ENCODE results near the gene RAB18. TPM values are rescaled to one million over a fixed set of nuclear protein-coding genes. Genes with fewer than 3 reads are reported as not detected.

Gene RAB18
- total and polyA plus RNA-seq, 9 of the 15 experiments (the other 6 are each of a cell fraction or from before 2014, with no cell fraction given) = 10.5 to 46.3 (median 32.5) TPM

DNA sequence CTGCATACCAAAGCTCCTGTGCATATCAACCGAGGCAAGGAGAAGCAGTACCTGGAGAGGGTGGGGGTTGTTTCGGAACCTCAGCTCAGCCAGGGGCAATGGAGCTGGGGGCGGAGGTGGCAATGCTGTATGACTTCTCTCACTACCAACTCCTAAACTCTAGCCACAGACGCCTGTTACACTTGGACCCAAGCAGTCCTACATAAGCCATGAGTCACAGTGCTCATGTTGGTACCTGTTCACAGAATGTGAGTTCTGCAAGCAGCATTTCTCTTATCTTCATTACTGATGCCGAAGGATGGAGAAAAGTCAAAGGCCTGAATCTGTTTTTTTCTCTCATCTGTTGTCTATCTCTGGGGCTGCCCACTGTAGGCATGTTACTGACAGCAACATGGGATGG, 3.2 kb upstream of the RAB18 start:
- Histone ChIP-seq H2AFZ (ENCODE audit: low read depth, low read length) (no peak overlapping the region), H3K27ac (ENCODE audit: extremely low read depth, low read depth, low read length) (no peak overlapping the region), H3K9me1 (ENCODE audit: control insufficient read depth, insufficient read depth, low read length) (no peaks in the 10 kb centered on the region), H3K27me3 (ENCODE audit: control insufficient read depth in 2 of 2, insufficient read depth in 2 of 2, low read length in 2 of 2) (no peaks in the 10 kb centered on the region), H3K36me3 (ENCODE audit: control insufficient read depth, insufficient read depth, low read length) (no peaks in the 10 kb centered on the region), H4K20me1 (replicated peaks; ENCODE audit: control insufficient read depth, insufficient read depth, low read length) (0 out of 2 replicates have a peak, but pooled peaks cover 2% of the 10 kb centered on the region), H3K4me3 (no peak overlapping the region), H3K4me2 (ENCODE audit: insufficient read depth, low read length) (no peak overlapping the region), H3K79me2 (ENCODE audit: control insufficient read depth, insufficient read depth, low read length) (peaks cover 18% of the 10 kb centered on the region), H3K9ac (ENCODE audit: insufficient read depth in 1 of 2, low read depth in 2 of 2, low read length in 2 of 2) (no peak overlapping the region), H3K4me1 (replicated peaks in 1 of 2; ENCODE audit: control insufficient read depth in 2 of 2, insufficient read depth in 2 of 2, low read length in 2 of 2) (peaks cover 3 to 9% of the 10 kb centered on the region in 2 experiments; a peak in 3 of 5 replicates), H3K9me3 (replicated peaks; ENCODE audit: control insufficient read depth, insufficient read depth, low read depth, low read length) (no peaks in the 10 kb centered on the region; the same call in 1 of the 2 replicates)
- 39% methylated on average over 5 of the region's 5 CpGs for WGBS (ENCODE audit: insufficient coverage, low coverage, missing lambda C conversion rate)
- ATAC-seq (no peak), DNase-seq (ENCODE audit: extremely low read depth in 1 of 4, low spot score in 3 of 4) (no peak), FAIRE-seq (no peak)
- no TSS peak for BruUV-seq (replicated peaks)
- intact Hi-C loops (cut with micrococcal nuclease) = no loop called here
- TF ChIP-seq SAFB2 (IDR thresholded peaks at IDR 0.05; ENCODE audit: borderline replicate concordance, low read depth, low read length, severe bottlenecking) = no peak
- no peak for TF ChIP-seq HDAC8 (tag; IDR thresholded peaks at IDR 0.05)
- no peak for TF ChIP-seq MBD2 (IDR thresholded peaks at IDR 0.05; ENCODE audit: borderline replicate concordance, low read depth)
- no peak for TF ChIP-seq ZNF239 (CRISPR knock-in tag; IDR thresholded peaks at IDR 0.05)
- TF ChIP-seq TEAD2 (tag; IDR thresholded peaks at IDR 0.05) = no peak
- no peak for TF ChIP-seq ZNF282 (CRISPR knock-in tag; IDR thresholded peaks at IDR 0.05)
- TF ChIP-seq FOSL1 (tag; conservative IDR thresholded peaks at IDR 0.05) = no peak
- TF ChIP-seq, protein P1, sequence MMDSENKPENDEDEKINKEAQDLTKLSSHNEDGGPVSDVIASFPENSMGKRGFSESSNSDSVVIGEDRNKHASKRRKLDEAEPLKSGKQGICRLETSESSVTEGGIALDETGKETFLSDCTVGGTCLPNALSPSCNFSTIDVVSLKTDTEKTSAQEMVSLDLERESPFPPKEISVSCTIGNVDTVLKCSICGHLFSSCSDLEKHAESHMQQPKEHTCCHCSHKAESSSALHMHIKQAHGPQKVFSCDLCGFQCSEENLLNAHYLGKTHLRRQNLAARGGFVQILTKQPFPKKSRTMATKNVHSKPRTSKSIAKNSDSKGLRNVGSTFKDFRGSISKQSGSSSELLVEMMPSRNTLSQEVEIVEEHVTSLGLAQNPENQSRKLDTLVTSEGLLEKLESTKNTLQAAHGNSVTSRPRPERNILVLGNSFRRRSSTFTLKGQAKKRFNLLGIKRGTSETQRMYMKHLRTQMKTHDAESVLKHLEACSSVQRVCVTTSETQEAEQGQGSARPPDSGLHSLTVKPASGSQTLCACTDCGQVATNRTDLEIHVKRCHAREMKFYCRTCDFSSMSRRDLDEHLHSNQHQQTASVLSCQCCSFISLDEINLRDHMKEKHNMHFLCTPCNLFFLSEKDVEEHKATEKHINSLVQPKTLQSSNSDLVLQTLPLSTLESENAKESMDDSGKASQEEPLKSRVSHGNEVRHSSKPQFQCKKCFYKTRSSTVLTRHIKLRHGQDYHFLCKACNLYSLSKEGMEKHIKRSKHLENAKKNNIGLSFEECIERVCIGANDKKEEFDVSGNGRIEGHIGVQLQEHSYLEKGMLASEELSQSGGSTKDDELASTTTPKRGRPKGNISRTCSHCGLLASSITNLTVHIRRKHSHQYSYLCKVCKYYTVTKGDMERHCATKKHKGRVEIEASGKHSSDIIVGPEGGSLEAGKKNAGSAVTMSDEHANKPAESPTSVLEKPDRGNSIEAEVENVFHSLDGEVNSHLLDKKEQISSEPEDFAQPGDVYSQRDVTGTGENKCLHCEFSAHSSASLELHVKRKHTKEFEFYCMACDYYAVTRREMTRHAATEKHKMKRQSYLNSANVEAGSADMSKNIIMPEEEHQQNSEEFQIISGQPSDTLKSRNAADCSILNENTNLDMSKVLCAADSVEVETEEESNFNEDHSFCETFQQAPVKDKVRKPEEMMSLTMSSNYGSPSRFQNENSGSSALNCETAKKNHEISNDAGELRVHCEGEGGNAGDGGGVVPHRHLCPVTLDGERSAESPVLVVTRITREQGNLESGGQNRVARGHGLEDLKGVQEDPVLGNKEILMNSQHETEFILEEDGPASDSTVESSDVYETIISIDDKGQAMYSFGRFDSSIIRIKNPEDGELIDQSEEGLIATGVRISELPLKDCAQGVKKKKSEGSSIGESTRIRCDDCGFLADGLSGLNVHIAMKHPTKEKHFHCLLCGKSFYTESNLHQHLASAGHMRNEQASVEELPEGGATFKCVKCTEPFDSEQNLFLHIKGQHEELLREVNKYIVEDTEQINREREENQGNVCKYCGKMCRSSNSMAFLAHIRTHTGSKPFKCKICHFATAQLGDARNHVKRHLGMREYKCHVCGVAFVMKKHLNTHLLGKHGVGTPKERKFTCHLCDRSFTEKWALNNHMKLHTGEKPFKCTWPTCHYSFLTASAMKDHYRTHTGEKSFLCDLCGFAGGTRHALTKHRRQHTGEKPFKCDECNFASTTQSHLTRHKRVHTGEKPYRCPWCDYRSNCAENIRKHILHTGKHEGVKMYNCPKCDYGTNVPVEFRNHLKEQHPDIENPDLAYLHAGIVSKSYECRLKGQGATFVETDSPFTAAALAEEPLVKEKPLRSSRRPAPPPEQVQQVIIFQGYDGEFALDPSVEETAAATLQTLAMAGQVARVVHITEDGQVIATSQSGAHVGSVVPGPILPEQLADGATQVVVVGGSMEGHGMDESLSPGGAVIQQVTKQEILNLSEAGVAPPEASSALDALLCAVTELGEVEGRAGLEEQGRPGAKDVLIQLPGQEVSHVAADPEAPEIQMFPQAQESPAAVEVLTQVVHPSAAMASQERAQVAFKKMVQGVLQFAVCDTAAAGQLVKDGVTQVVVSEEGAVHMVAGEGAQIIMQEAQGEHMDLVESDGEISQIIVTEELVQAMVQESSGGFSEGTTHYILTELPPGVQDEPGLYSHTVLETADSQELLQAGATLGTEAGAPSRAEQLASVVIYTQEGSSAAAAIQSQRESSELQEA (IDR thresholded peaks at IDR 0.05; ENCODE audit: low read depth) = no peak
- no peak for TF ChIP-seq ZNF75A (CRISPR knock-in tag; IDR thresholded peaks at IDR 0.05)
- TF ChIP-seq GTF2F1 (IDR thresholded peaks at IDR 0.05; ENCODE audit: low read depth, low read length) = no peak
- TF ChIP-seq NEUROD1 (IDR thresholded peaks at IDR 0.05; ENCODE audit: borderline replicate concordance, low read depth, low read length, partially characterized antibody) = no peak
- TF ChIP-seq, protein P2, sequence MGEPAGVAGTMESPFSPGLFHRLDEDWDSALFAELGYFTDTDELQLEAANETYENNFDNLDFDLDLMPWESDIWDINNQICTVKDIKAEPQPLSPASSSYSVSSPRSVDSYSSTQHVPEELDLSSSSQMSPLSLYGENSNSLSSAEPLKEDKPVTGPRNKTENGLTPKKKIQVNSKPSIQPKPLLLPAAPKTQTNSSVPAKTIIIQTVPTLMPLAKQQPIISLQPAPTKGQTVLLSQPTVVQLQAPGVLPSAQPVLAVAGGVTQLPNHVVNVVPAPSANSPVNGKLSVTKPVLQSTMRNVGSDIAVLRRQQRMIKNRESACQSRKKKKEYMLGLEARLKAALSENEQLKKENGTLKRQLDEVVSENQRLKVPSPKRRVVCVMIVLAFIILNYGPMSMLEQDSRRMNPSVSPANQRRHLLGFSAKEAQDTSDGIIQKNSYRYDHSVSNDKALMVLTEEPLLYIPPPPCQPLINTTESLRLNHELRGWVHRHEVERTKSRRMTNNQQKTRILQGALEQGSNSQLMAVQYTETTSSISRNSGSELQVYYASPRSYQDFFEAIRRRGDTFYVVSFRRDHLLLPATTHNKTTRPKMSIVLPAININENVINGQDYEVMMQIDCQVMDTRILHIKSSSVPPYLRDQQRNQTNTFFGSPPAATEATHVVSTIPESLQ (CRISPR knock-in tag; IDR thresholded peaks at IDR 0.05) = no peak
- TF ChIP-seq FOXJ3 (CRISPR knock-in tag; IDR thresholded peaks at IDR 0.05) = no peak
- TF ChIP-seq SIN3B (IDR thresholded peaks at IDR 0.05; ENCODE audit: low read depth) = no peak
- no peak for TF ChIP-seq HCFC1 (IDR thresholded peaks at IDR 0.05; ENCODE audit: low read depth, low read length)
- ChIA-PET POLR2A (no interaction called here), CTCF (ENCODE audit: low intra/inter-chr PET ratio) (no interaction called here)
- in situ Hi-C loops (cut with MboI) = no loop called here

Measured in K562 (cell line).